Measurements from ENCODE around the gene C8A.

C8A gene

GRCh38 chr1:56854521-56855099 lies at the start of gene C8A:
C8A (plus strand) TSS chr1:56854797; CDS start chr1:56854902, 105 bp downstream.
- DNase-seq (ENCODE audit: low spot score) = no peak
- Mint-ChIP-seq H3K4me1 (ENCODE audit: low read depth) (no peaks in the 10 kb centered on the region), H3K4me3 (no peak within 1 kb of the TSS), H3K9me3 (no peaks in the 10 kb centered on the region), H3K27me3 (ENCODE audit: low read depth) (no peaks in the 10 kb centered on the region), H3K36me3 (ENCODE audit: low read depth) (no peaks in the 10 kb centered on the region), H3K27ac (no peak within 1 kb of the TSS)

- Mint-ChIP-seq H3K36me3 (ENCODE audit: low read depth) (no peaks in the 10 kb centered on the region), H3K4me3 (no peak overlapping the region), H3K9me3 (no peaks in the 10 kb centered on the region), H3K27ac (no peak overlapping the region), H3K27me3 (ENCODE audit: low read depth) (no peaks in the 10 kb centered on the region), H3K4me1 (ENCODE audit: low read depth) (no peaks in the 10 kb centered on the region)
- DNase-seq (ENCODE audit: low spot score) = no peak
Observed at GRCh38 chr1:56806804-56807203, 47.8 kb upstream of the C8A start.

- DNase-seq (ENCODE audit: low spot score) = no peak
- Mint-ChIP-seq H3K36me3 (ENCODE audit: low read depth) (no peaks in the 10 kb centered on the region), H3K27me3 (ENCODE audit: low read depth) (no peaks in the 10 kb centered on the region), H3K4me1 (ENCODE audit: low read depth) (no peaks in the 10 kb centered on the region), H3K9me3 (no peaks in the 10 kb centered on the region), H3K4me3 (no peak overlapping the region), H3K27ac (no peak overlapping the region)
Observed at GRCh38 chr1:56808410-56808809, 46.2 kb upstream of the C8A start.

- H3K27ac Mint-ChIP-seq = no peak overlapping the region
- no peak for DNase-seq (ENCODE audit: low spot score)
- no peaks in the 10 kb centered on the region for H3K4me1 Mint-ChIP-seq (ENCODE audit: low read depth)
- H3K27me3 Mint-ChIP-seq (ENCODE audit: low read depth) = no peaks in the 10 kb centered on the region
- H3K36me3 Mint-ChIP-seq (ENCODE audit: low read depth) = no peaks in the 10 kb centered on the region
- no peaks in the 10 kb centered on the region for H3K9me3 Mint-ChIP-seq
- no peak overlapping the region for H3K4me3 Mint-ChIP-seq
Observed at GRCh38 chr1:56811331-56811730, 43.3 kb upstream of the C8A start.

- no peak overlapping the region for H3K27ac Mint-ChIP-seq
- DNase-seq (ENCODE audit: low spot score) = no peak
- no peaks in the 10 kb centered on the region for H3K36me3 Mint-ChIP-seq (ENCODE audit: low read depth)
- H3K27me3 Mint-ChIP-seq (ENCODE audit: low read depth) = no peaks in the 10 kb centered on the region
- H3K4me3 Mint-ChIP-seq = no peak overlapping the region
- no peaks in the 10 kb centered on the region for H3K4me1 Mint-ChIP-seq (ENCODE audit: low read depth)
- H3K9me3 Mint-ChIP-seq = no peaks in the 10 kb centered on the region
Observed at GRCh38 chr1:56814205-56814604, 40.4 kb upstream of the C8A start.

GRCh38 chr1:56816264-56816663 lies 38.3 kb upstream of the C8A start:
- Mint-ChIP-seq H3K36me3 (ENCODE audit: low read depth) (no peaks in the 10 kb centered on the region), H3K9me3 (no peaks in the 10 kb centered on the region), H3K4me1 (ENCODE audit: low read depth) (no peaks in the 10 kb centered on the region), H3K4me3 (no peak overlapping the region), H3K27ac (no peak overlapping the region), H3K27me3 (ENCODE audit: low read depth) (no peaks in the 10 kb centered on the region)
- no peak for DNase-seq (ENCODE audit: low spot score)

GRCh38 chr1:56816909-56817308 lies 37.7 kb upstream of the C8A start:
- H3K27ac Mint-ChIP-seq = no peak overlapping the region
- no peaks in the 10 kb centered on the region for H3K9me3 Mint-ChIP-seq
- H3K27me3 Mint-ChIP-seq (ENCODE audit: low read depth) = no peaks in the 10 kb centered on the region
- H3K4me1 Mint-ChIP-seq (ENCODE audit: low read depth) = no peaks in the 10 kb centered on the region
- H3K4me3 Mint-ChIP-seq = no peak overlapping the region
- H3K36me3 Mint-ChIP-seq (ENCODE audit: low read depth) = no peaks in the 10 kb centered on the region
- DNase-seq (ENCODE audit: low spot score) = no peak

- no peak for DNase-seq (ENCODE audit: low spot score)
- H3K4me1 Mint-ChIP-seq (ENCODE audit: low read depth) = no peaks in the 10 kb centered on the region
- H3K27me3 Mint-ChIP-seq (ENCODE audit: low read depth) = no peaks in the 10 kb centered on the region
- no peaks in the 10 kb centered on the region for H3K36me3 Mint-ChIP-seq (ENCODE audit: low read depth)
- H3K4me3 Mint-ChIP-seq = no peak overlapping the region
- no peak overlapping the region for H3K27ac Mint-ChIP-seq
- H3K9me3 Mint-ChIP-seq = no peaks in the 10 kb centered on the region
Observed at GRCh38 chr1:56817716-56818463, 36.7 kb upstream of the C8A start.

GRCh38 chr1:56819387-56819899 lies 35.2 kb upstream of the C8A start, which contains the start of gene FYB2:
FYB2 (minus strand) TSS chr1:56819404; CDS start chr1:56819290, 114 bp downstream.
- H3K27ac Mint-ChIP-seq = no peak within 1 kb of the TSS
- H3K36me3 Mint-ChIP-seq (ENCODE audit: low read depth) = no peaks in the 10 kb centered on the region
- peaks cover 3% of the 10 kb centered on the region for H3K27me3 Mint-ChIP-seq (ENCODE audit: low read depth)
- no peak for DNase-seq (ENCODE audit: low spot score)
- H3K9me3 Mint-ChIP-seq = no peaks in the 10 kb centered on the region
- H3K4me3 Mint-ChIP-seq = no peak within 1 kb of the TSS
- H3K4me1 Mint-ChIP-seq (ENCODE audit: low read depth) = no peaks in the 10 kb centered on the region

- Mint-ChIP-seq H3K9me3 (no peaks in the 10 kb centered on the region), H3K27ac (no peak overlapping the region), H3K4me3 (no peak overlapping the region), H3K4me1 (ENCODE audit: low read depth) (no peaks in the 10 kb centered on the region), H3K27me3 (ENCODE audit: low read depth) (peaks cover 3% of the 10 kb centered on the region), H3K36me3 (ENCODE audit: low read depth) (no peaks in the 10 kb centered on the region)
- peak; percentile 57 for DNase-seq (ENCODE audit: low spot score)
Observed at GRCh38 chr1:56820755-56821461, 33.7 kb upstream of the C8A start.

- H3K27me3 Mint-ChIP-seq (ENCODE audit: low read depth) = peaks cover 3% of the 10 kb centered on the region
- H3K4me3 Mint-ChIP-seq = no peak overlapping the region
- H3K36me3 Mint-ChIP-seq (ENCODE audit: low read depth) = no peaks in the 10 kb centered on the region
- no peaks in the 10 kb centered on the region for H3K9me3 Mint-ChIP-seq
- no peak overlapping the region for H3K27ac Mint-ChIP-seq
- DNase-seq (ENCODE audit: low spot score) = no peak
- H3K4me1 Mint-ChIP-seq (ENCODE audit: low read depth) = no peaks in the 10 kb centered on the region
Observed at GRCh38 chr1:56821462-56821797, 33.2 kb upstream of the C8A start.

- Mint-ChIP-seq H3K4me3 (no peak overlapping the region), H3K9me3 (no peaks in the 10 kb centered on the region), H3K4me1 (ENCODE audit: low read depth) (no peaks in the 10 kb centered on the region), H3K27me3 (ENCODE audit: low read depth) (peaks cover 5% of the 10 kb centered on the region), H3K27ac (no peak overlapping the region), H3K36me3 (ENCODE audit: low read depth) (no peaks in the 10 kb centered on the region)
- DNase-seq (ENCODE audit: low spot score) = no peak
Observed at GRCh38 chr1:56824271-56824670, 30.3 kb upstream of the C8A start.

GRCh38 chr1:56824938-56825337 lies 29.7 kb upstream of the C8A start:
- no peaks in the 10 kb centered on the region for H3K9me3 Mint-ChIP-seq
- no peaks in the 10 kb centered on the region for H3K36me3 Mint-ChIP-seq (ENCODE audit: low read depth)
- no peak overlapping the region for H3K27ac Mint-ChIP-seq
- H3K4me3 Mint-ChIP-seq = no peak overlapping the region
- no peaks in the 10 kb centered on the region for H3K4me1 Mint-ChIP-seq (ENCODE audit: low read depth)
- no peak for DNase-seq (ENCODE audit: low spot score)
- H3K27me3 Mint-ChIP-seq (ENCODE audit: low read depth) = peaks cover 5% of the 10 kb centered on the region

GRCh38 chr1:56825436-56825835 lies 29.2 kb upstream of the C8A start:
- H3K27me3 Mint-ChIP-seq (ENCODE audit: low read depth) = peaks cover 5% of the 10 kb centered on the region

More at GRCh38 chr1:56825436-56825835, 29.2 kb upstream of the C8A start:
- Mint-ChIP-seq H3K4me1 (ENCODE audit: low read depth) (no peaks in the 10 kb centered on the region), H3K4me3 (no peak overlapping the region), H3K36me3 (ENCODE audit: low read depth) (no peaks in the 10 kb centered on the region), H3K27ac (no peak overlapping the region), H3K9me3 (no peaks in the 10 kb centered on the region)
- no peak for DNase-seq (ENCODE audit: low spot score)
